Pons (tissue), 1 donor: ENCODE measurements around the gene THAP4.
A peak's percentile ranks its signal among the peaks of the same experiment; 100 is the strongest.

Experiments
- DNase-seq: peaks from one replicate; pipeline ENCODE4 v3.0.0-alpha.2; 2016; ENCODE audit warnings: low spot score

The THAP4 gene

GRCh38 chr2:241546771-241547498, 90.0 kb downstream of the THAP4 start:
- peak; percentile 39 for DNase-seq

- no peak for DNase-seq
Measured at GRCh38 chr2:241545523-241546473, 91.2 kb downstream of the THAP4 start.

- DNase-seq = no peak
Measured at GRCh38 chr2:241545106-241545505, 91.9 kb downstream of the THAP4 start.

GRCh38 chr2:241542278-241542605, 94.7 kb downstream of the THAP4 start:
- DNase-seq = peak; percentile 29

GRCh38 chr2:241541564-241542277, 95.2 kb downstream of the THAP4 start:
- DNase-seq = no peak

GRCh38 chr2:241540771-241541561, 96.0 kb downstream of the THAP4 start:
- DNase-seq = no peak

- no peak for DNase-seq
Measured at GRCh38 chr2:241540401-241540770, 96.6 kb downstream of the THAP4 start.

- no peak for DNase-seq
Measured at GRCh38 chr2:241539616-241540374, 97.2 kb downstream of the THAP4 start.

GRCh38 chr2:241538838-241539615, 97.9 kb downstream of the THAP4 start:
- no peak for DNase-seq

- no peak for DNase-seq
Measured at GRCh38 chr2:241535871-241536655, 100.9 kb downstream of the THAP4 start.

GRCh38 chr2:241534701-241535375, 102.1 kb downstream of the THAP4 start:
- DNase-seq = no peak
